Prostate gland (tissue), 2 donors: ENCODE data around the gene SLC10A2. TPM values are rescaled to one million over a fixed set of nuclear protein-coding genes. Genes with fewer than 3 reads are reported as not detected.

Source experiments
- DNase-seq: peaks from one replicate; pipeline ENCODE4 v3.0.0-alpha.2; 2019; ENCODE audit warnings: low spot score
- H3K27ac ChIP-seq, 2 donors: fragments of 200-600 bp; sonication (generic); 2 replicates each; pipeline ENCODE4 v1.5.1; 2017 to 2019
- H3K27me3 ChIP-seq: fragments of 200-600 bp; sonication (generic); replicated peaks from 2 replicates; pipeline ENCODE4 v1.5.1; 2019; ENCODE audit not compliant: insufficient read depth
- H3K36me3 ChIP-seq, 2 donors: fragments of 200-600 bp; sonication (generic); 1 replicate in 1 of 2; 2 replicates in 1 of 2; pipeline versions ENCODE4 v1.5.1 to v1.8.1; 2017 to 2019
- H3K4me1 ChIP-seq: fragments of 200-600 bp; sonication (generic); replicated peaks from 2 replicates; pipeline ENCODE4 v1.5.1; 2019
- H3K4me3 ChIP-seq, 2 donors: fragments of 200-600 bp; sonication (generic); 2 replicates each; pipeline ENCODE4 v1.5.1; 2017 to 2019
- H3K9me3 ChIP-seq: fragments of 200-600 bp; sonication (generic); 2 replicates; pipeline ENCODE4 v1.5.1; 2017
- CTCF ChIP-seq, 4 experiments: fragments of 200-600 bp in 2 of 4; fragments of 450-650 bp in 2 of 4; sonication (generic) in 2 of 4; IDR thresholded peaks; 1 replicate in 3 of 4; 2 replicates in 1 of 4; pipeline ENCODE4 v1.5.1; 2016 to 2019; ENCODE audit warnings: antibody characterized with exemption in 4 of 4, mild to moderate bottlenecking in 2 of 4, moderate library complexity in 2 of 4
- POLR2A ChIP-seq: fragments of 450-650 bp; IDR thresholded peaks from one replicate; pipeline ENCODE4 v1.6.1; 2016; ENCODE audit warnings: antibody characterized with exemption, mild to moderate bottlenecking
- POLR2AphosphoS5 ChIP-seq: sonication (generic); formaldehyde crosslinking; IDR thresholded peaks from one replicate; pipeline ENCODE4 v1.6.1; 2017; ENCODE audit warnings: antibody characterized with exemption
- WGBS: methylation state at CpG from one replicate; pipeline ENCODE4 v1.1.5; 2018; 5-methylcytosine and 5-hydroxymethylcytosine counted together
- intact Hi-C: fragments of 100-400 bp; cut with DNase I; formaldehyde crosslinking; loops from one replicate; pipeline ENCODE4 v1.14.2; 2022
- total RNA-seq, 2 donors: library from RNA; depleted of rRNA; stranded (reverse); fragments of >200 nt; gene quantifications; one replicate each; pipeline ENCODE4 v1.1.0, GENCODE V29; 2016

Gene SLC10A2
- total RNA-seq, 2 donors from 2014 or later: not detected

GRCh38 chr13:103101901-103102300, 35.7 kb upstream of the SLC10A2 start:
- H3K27me3 ChIP-seq: no peaks in the 10 kb centered on the region
- WGBS: 80% methylated on average over 7 of the region's 7 CpGs
- no peak overlapping the region for H3K27ac ChIP-seq

GRCh38 chr13:103101500-103101899, 35.3 kb upstream of the SLC10A2 start:
- Histone ChIP-seq H3K36me3 (no peaks in the 10 kb centered on the region), H3K27ac (no peak overlapping the region), H3K4me1 (no peaks in the 10 kb centered on the region), H3K27me3 (no peaks in the 10 kb centered on the region), H3K9me3 (no peaks in the 10 kb centered on the region), H3K4me3 (no peak overlapping the region)
- intact Hi-C loops: no loop called here
- no peak for TF ChIP-seq POLR2A
- TF ChIP-seq POLR2AphosphoS5: no peak
- no peak for TF ChIP-seq CTCF (IDR thresholded peaks at IDR 0.05)
- 26% methylated on average over 2 of the region's 2 CpGs for WGBS
- no peak for DNase-seq

More at GRCh38 chr13:103101901-103102300, 35.7 kb upstream of the SLC10A2 start:
- Histone ChIP-seq H3K4me1 (no peaks in the 10 kb centered on the region), H3K36me3 (no peaks in the 10 kb centered on the region), H3K9me3 (no peaks in the 10 kb centered on the region), H3K4me3 (no peak overlapping the region)
- TF ChIP-seq CTCF (IDR thresholded peaks at IDR 0.05) (no peak), POLR2A (no peak), POLR2AphosphoS5 (no peak)
- intact Hi-C loops: no loop called here
- DNase-seq: no peak

- TF ChIP-seq POLR2AphosphoS5 (no peak), POLR2A (no peak), CTCF (IDR thresholded peaks at IDR 0.05) (no peak)
- Histone ChIP-seq H3K4me1 (no peaks in the 10 kb centered on the region), H3K27me3 (no peaks in the 10 kb centered on the region), H3K36me3 (no peaks in the 10 kb centered on the region), H3K4me3 (no peak overlapping the region), H3K27ac (no peak overlapping the region), H3K9me3 (no peaks in the 10 kb centered on the region)
- intact Hi-C loops: no loop called here
- no peak for DNase-seq
Measured at GRCh38 chr13:103100830-103101229, 34.6 kb upstream of the SLC10A2 start.

GRCh38 chr13:103099722-103100293, 33.6 kb upstream of the SLC10A2 start:
- Histone ChIP-seq H3K4me1 (no peaks in the 10 kb centered on the region), H3K27me3 (no peaks in the 10 kb centered on the region), H3K27ac (no peak overlapping the region), H3K9me3 (no peaks in the 10 kb centered on the region), H3K36me3 (no peaks in the 10 kb centered on the region), H3K4me3 (no peak overlapping the region)
- intact Hi-C loops: no loop called here
- 80% methylated on average over 5 of the region's 5 CpGs for WGBS
- no peak for TF ChIP-seq CTCF (IDR thresholded peaks at IDR 0.05)
- no peak for TF ChIP-seq POLR2A
- TF ChIP-seq POLR2AphosphoS5: no peak
- DNase-seq: no peak

- Histone ChIP-seq H3K27ac (no peak overlapping the region), H3K4me3 (no peak overlapping the region), H3K27me3 (no peaks in the 10 kb centered on the region), H3K4me1 (no peaks in the 10 kb centered on the region), H3K36me3 (no peaks in the 10 kb centered on the region), H3K9me3 (no peaks in the 10 kb centered on the region)
- TF ChIP-seq CTCF (IDR thresholded peaks at IDR 0.05) (no peak), POLR2A (no peak), POLR2AphosphoS5 (no peak)
- intact Hi-C loops: no loop called here
- 81% methylated on average over 3 of the region's 3 CpGs for WGBS
- DNase-seq: no peak
Measured at GRCh38 chr13:103098535-103098934, 32.3 kb upstream of the SLC10A2 start.
